GM18505 (cell line): ENCODE measurements around the gene SLC39A7.

Experiments
- ATAC-seq: cut with Tn5 transposase; IDR thresholded peaks from one replicate; pipeline ENCODE4 v1.9.1; 2021; ENCODE audit not compliant: unreplicated experiment
- POLR2A ChIP-seq: IDR thresholded peaks from 4 replicates; pipeline ENCODE4 v1.6.1; 2011; ENCODE audit warnings: borderline replicate concordance; ENCODE audit not compliant: insufficient read depth, insufficient read length; ENCODE audit errors: extremely low read depth

Gene SLC39A7

DNA sequence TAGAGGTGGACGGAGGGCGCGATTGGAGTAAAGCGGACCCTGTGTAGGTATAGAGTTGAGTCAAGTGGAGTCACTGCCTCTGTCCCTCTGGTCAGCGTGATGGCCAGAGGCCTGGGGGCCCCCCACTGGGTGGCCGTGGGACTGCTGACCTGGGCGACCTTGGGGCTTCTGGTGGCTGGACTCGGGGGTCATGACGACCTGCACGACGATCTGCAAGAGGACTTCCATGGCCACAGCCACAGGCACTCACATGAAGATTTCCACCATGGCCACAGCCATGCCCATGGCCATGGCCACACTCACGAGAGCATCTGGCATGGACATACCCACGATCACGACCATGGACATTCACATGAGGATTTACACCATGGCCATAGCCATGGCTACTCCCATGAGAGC is 479 bp downstream of the SLC39A7 start:
- ATAC-seq = no peak
- no peak for TF ChIP-seq POLR2A

DNA sequence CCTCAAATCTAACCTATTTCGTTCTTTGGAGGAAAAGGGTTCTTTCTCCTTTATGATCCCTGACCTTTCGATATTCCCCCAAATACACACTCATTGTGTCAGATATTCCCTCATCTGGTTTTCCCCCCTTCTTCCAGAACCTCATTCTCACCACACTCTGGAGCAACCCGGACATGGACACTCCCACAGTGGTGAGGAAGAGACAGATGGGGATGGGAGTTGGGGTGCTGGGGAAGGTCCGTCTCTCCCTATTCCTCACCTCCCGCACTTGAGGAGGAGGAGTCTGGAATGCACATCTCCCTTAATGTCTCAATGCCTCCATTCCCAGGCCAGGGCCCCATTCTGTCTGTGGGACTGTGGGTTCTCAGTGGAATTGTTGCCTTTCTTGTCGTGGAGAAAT is 1.3 kb downstream of the SLC39A7 start:
- TF ChIP-seq POLR2A = no peak
- ATAC-seq = no peak

DNA sequence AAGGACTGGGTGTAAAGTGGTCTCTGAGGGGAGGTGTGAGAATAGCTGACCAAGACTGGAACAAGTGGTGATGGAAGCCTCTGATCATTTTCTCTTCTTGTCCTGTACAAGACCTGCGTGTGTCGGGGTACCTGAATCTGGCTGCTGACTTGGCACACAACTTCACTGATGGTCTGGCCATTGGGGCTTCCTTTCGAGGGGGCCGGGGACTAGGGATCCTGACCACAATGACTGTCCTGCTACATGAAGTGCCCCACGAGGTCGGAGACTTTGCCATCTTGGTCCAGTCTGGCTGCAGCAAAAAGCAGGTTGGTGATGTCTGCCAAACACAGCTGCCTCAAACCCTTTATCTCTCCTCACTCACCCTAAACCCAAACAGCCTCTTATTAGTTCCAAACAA is 2.1 kb downstream of the SLC39A7 start:
- no peak for TF ChIP-seq POLR2A
- no peak for ATAC-seq

DNA sequence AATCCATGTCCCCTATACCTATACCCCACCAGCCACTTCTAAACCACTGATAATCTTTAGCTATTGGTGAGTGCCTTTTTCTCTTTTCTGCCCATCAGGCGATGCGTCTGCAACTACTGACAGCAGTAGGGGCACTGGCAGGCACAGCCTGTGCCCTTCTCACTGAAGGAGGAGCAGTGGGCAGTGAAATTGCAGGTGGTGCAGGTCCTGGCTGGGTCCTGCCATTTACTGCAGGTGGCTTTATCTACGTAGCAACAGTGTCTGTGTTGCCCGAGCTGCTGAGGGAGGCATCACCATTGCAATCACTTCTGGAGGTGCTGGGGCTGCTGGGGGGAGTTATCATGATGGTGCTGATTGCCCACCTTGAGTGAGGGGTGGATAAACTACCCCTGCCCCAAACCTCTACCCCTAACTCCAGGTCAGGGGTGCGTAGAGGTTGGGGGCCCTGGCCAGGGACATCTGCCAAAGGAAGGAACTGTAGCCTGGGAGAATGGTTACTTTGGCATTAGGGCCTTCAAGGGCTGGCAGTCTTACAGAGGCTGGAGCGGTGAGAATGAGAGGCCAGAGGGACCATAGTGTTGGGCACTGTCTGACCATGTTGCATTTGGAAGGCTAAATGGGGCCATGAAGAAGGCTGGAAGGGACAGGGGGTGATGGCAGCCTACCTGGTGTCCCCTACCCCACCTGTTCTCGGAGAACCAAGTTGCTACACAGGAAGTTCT is 2.9 kb downstream of the SLC39A7 start:
- ATAC-seq = no peak
- no peak for TF ChIP-seq POLR2A

DNA sequence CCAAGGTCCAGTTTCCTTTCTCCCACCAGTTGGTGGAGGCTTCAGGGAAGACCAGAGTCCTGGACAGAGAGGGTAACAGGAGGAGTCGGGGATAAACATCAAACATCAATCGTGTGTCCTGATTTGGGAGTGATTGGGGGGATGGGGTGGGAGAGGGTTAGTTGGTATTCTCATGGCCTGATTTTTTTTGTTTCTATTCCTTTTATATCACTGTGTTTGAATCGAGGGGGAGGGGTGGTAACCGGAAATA is 3.4 kb downstream of the SLC39A7 start:
- TF ChIP-seq POLR2A = no peak
- ATAC-seq = no peak

DNA sequence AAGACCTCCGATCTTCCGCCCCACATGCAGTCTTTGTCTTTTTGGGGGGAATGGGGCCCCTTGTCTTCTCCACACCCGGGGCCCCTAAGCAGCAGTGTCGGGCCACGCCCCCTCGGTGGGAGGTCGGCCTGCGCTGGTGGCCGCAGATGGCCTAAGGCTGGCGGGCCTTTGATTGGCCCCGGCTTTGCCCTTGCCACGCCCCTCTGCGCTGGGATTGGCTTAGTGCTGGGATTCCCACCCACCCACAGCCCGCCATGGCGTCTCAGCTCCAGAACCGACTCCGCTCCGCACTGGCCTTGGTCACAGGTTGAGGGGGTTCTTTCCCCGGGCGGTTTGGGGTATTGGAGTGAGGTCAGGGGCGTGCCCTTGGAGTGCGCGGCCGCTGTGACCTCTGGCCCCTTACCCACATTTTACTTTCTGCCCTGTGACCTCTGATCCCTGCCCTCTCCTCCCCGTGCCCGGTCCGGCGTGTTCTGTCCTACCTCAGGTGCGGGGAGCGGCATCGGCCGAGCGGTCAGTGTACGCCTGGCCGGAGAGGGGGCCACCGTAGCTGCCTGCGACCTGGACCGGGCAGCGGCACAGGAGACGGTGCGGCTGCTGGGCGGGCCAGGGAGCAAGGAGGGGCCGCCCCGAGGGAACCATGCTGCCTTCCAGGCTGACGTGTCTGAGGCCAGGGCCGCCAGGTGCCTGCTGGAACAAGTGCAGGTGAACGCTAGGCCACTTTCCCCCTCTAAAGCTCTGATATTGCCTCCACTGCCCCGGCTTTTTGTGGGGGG is 3.9 kb downstream of the SLC39A7 start, which contains the start of gene HSD17B8:
TSS of gene HSD17B8 (plus strand) at position 241 of the 776 bp plus-strand sequence. CDS start at position 255, 14 bp downstream.
- peak; percentile 54 for TF ChIP-seq POLR2A
- ATAC-seq = peak; percentile 36

DNA sequence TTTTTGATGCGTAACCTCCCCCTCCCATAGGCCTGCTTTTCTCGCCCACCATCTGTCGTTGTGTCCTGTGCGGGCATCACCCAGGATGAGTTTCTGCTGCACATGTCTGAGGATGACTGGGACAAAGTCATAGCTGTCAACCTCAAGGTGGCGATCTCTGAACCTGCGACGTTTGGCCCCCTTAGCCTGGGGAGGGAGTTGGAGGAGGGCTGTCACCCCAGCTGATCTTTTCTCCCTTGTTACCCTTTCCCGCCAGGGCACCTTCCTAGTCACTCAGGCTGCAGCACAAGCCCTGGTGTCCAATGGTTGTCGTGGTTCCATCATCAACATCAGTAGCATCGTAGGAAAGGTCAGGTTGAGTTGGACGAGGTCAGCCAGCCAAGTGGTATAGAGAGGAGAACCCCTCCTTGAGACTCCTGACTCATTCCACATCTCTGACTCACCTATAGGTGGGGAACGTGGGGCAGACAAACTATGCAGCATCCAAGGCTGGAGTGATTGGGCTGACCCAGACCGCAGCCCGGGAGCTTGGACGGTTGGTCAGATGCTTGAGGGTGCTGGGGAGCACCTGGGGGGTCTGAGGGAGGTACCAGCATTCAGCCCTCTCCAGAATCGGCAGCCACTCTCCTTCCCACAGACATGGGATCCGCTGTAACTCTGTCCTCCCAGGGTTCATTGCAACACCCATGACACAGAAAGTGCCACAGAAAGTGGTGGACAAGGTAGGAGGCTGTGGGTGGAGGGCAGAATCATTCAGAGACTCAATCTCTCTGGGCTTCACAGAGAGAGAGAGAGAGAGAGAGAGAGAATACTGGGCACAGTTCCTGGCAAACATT is 4.7 kb downstream of the SLC39A7 start:
- TF ChIP-seq POLR2A = no peak

DNA sequence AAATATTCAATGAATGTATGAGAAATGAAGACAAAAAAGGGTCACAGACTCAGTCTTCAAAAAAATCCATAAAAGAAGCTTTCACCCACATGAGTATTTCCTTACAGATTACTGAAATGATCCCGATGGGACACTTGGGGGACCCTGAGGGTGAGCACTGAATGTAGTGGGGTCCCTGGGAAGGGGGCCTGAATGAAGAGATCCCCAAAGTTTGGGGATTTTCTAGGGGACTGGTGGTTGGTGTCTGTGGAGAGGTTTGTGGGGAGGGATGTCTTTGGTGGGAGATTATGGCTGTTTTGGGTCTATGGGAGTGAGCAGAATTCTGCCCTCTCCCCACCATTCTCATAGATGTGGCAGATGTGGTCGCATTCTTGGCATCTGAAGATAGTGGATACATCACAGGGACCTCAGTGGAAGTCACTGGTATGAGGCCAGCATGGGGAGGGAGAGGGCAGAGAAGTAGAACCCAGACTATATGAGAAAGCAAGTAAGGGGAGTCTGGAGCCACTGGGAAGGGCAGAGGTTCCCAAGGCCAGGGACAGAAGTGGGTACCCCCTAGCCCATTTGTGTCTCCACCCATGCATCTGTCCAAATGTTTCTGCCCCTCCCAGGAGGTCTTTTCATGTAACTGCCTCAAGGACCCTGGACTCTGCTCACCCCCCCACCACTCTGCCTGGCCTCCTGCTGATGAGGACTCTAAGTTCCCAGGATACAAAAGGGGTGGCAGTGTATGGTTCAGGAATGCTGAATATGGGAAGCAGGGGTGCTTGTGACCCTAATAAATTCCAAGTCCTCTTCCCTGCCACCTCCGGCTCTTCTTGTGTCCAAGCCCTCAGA is 5.6 kb downstream of the SLC39A7 start:
- no peak for TF ChIP-seq POLR2A
- ATAC-seq = no peak

More for the DNA sequence above, 4.7 kb downstream of the SLC39A7 start:
- ATAC-seq = no peak

DNA sequence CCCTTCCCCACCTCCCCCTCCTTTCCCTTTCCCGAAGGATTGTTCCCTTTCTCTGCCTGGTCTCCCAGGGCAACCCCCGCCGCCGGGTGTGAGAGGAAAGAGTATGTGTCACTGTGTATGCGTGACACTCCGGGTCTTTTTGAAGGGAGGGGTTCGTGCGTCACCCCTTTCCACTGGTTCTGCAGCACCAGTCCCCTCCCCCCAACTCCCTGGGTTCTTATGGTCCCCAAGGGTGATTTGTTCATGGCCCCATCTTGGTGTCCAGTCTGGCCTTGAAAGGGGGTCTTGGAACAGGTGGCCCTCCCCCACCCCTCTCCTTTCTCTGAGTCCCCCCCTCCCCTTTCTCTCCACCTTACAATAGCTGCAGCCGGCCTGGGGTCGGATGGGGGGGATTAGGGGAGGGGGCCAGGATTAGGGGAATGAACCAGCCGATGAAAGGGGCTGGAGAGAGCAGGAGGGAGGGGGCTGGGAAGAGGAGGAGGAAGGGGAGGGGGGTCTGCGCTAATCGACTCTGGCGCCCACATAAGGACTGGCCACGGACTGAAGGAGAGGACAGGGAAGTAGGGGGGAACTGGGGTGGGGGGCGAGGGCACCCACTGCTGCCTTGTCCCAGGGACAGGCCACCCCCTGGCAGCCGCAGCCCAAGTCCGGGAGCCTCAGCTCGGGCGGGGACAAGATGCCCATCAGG is 6.3 kb downstream of the SLC39A7 start:
- TF ChIP-seq POLR2A = no peak
- ATAC-seq = no peak

DNA sequence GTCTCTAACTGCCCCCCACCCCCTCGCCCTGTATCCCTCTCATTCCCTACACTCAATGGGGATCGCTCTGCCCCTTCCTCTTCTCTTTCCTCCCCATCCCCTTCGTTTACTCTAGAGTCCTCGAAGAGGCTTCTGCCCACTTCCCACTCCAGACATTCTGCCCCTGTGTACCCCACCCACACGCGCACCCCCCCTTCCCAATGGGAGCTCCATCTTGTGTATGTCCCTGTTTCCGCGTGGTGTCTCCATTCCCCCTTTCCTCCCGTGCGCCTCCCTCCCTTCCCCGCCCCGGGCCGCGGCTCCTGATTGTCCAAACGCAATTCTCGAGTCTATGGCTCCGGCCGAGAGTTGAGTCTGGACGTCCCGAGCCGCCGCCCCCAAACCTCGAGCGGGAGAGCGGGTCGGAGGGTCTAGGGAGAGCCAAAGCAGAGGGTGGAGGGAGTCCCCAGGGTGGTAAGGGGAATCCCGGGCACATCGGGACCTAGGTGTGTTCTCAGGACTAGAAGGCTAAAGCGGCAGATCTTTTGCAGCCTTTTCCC is 7.0 kb downstream of the SLC39A7 start:
- ATAC-seq = no peak
- TF ChIP-seq POLR2A = no peak

DNA sequence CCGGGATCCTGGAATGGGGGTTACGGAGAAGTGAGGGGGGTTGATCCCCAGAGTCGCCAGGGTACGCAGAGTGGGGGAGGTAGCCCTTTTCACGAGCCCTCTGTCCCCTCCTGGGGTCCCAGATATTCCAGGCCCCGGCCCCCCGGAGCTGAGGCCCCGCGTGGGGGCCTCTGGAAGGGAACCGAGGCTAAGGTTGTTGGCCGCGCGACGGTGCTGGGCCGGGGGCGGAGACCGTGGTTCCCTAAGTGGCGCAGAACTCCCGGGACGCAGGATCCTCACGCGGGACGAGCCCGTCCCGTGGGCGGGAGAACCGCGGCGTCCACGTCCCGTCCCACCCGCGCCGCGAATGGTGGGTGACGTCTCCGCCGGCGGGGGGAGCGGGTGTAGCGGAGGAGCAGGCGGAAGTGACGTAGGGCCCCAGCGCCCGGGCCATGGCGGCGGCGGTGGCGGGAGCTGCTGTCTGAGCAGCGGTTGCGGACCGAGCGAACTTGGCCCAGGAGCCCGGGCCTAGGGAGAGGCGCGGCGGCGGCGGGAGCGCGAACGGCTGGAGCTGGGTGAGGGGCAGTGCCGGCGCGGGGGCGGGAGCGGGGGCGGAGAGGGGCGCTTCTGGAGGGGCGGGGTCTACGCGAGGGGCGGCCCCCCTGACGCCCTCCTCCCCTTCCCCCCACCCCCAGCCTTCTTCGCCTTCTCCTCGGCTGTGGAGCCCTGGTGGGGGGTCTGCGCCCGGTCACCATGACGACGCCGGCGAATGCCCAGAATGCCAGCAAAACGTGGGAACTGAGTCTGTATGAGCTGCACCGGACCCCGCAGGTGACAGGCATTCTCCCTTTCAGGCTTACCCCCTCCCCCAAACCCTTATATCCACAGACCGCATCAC is 7.7 kb downstream of the SLC39A7 start, which contains the start of gene RING1:
TSS of gene RING1 (plus strand) at position 410 of the 877 bp plus-strand sequence. CDS start at position 733, 323 bp downstream.
- peak; percentile 96 for TF ChIP-seq POLR2A
- peak; percentile 50 for ATAC-seq
